Mesenchymal stem cell (in vitro differentiated cells and primary cell): ENCODE measurements around the gene IQSEC2.

Experiments
- DNase-seq: peaks from one replicate; pipeline ENCODE4 v3.0.0-alpha.2; 2013
- H2AFZ ChIP-seq: one replicate; pipeline ENCODE4 v1.6.1; 2013; ENCODE audit warnings: low read depth, mild to moderate bottlenecking, control low read depth, inconsistent platforms, low read length, moderate library complexity
- H2AK5ac ChIP-seq: 2 replicates; pipeline ENCODE4 v1.6.1; 2013; ENCODE audit warnings: low read length, moderate library complexity, mild to moderate bottlenecking, inconsistent platforms; ENCODE audit not compliant: severe bottlenecking
- H2BK120ac ChIP-seq: one replicate; pipeline ENCODE4 v1.6.1; 2013; ENCODE audit warnings: low read depth, mild to moderate bottlenecking, inconsistent platforms, low read length, moderate library complexity
- H2BK12ac ChIP-seq, 2 experiments: one replicate each; pipeline ENCODE4 v1.6.1; 2013; ENCODE audit warnings: inconsistent platforms in 2 of 2, low read length in 2 of 2, mild to moderate bottlenecking in 2 of 2, moderate library complexity in 2 of 2, control low read depth in 1 of 2
- H2BK15ac ChIP-seq: one replicate; pipeline ENCODE4 v1.6.1; 2013; ENCODE audit warnings: mild to moderate bottlenecking, low read depth, inconsistent platforms; ENCODE audit not compliant: poor library complexity, severe bottlenecking
- H2BK5ac ChIP-seq: 2 replicates; pipeline ENCODE4 v1.6.1; 2013; ENCODE audit warnings: low read depth, mild to moderate bottlenecking, low read length, control low read depth, inconsistent platforms; ENCODE audit not compliant: poor library complexity, severe bottlenecking
- H3K14ac ChIP-seq, 2 experiments: one replicate each; pipeline ENCODE4 v1.6.1; 2013; ENCODE audit warnings: inconsistent platforms in 2 of 2, low read length in 2 of 2, control low read depth in 1 of 2, mild to moderate bottlenecking in 1 of 2, moderate library complexity in 1 of 2
- H3K18ac ChIP-seq, 2 experiments: one replicate each; pipeline ENCODE4 v1.6.1; 2013; ENCODE audit warnings: inconsistent platforms in 2 of 2, low read length in 2 of 2, control low read depth in 1 of 2, low read depth in 1 of 2, mild to moderate bottlenecking in 1 of 2
- H3K23ac ChIP-seq, 2 experiments: one replicate each; pipeline ENCODE4 v1.6.1; 2013; ENCODE audit warnings: inconsistent platforms in 2 of 2, low read length in 2 of 2, mild to moderate bottlenecking in 2 of 2, moderate library complexity in 2 of 2, control low read depth in 1 of 2
- H3K27ac ChIP-seq: 2 replicates; pipeline ENCODE4 v1.5.1; 2013; ENCODE audit warnings: mild to moderate bottlenecking, moderate library complexity, low read length, control low read depth, inconsistent platforms; ENCODE audit not compliant: poor library complexity, severe bottlenecking
- H3K27me3 ChIP-seq, 2 experiments: 2 replicates each; pipeline versions ENCODE4 v1.6.1 to v1.7.0; 2013; ENCODE audit warnings: low read length in 2 of 2, mild to moderate bottlenecking in 2 of 2, moderate library complexity in 2 of 2, control low read depth in 1 of 2, inconsistent platforms in 1 of 2; ENCODE audit not compliant: control insufficient read depth in 1 of 2, insufficient read depth in 1 of 2
- H3K36me3 ChIP-seq, 2 experiments: 2 replicates each; pipeline versions ENCODE4 v1.6.1 to v1.7.0; 2013; ENCODE audit warnings: low read length in 2 of 2, control low read depth in 1 of 2, inconsistent platforms in 1 of 2, low read depth in 1 of 2, mild to moderate bottlenecking in 1 of 2; ENCODE audit not compliant: insufficient read depth in 2 of 2, control insufficient read depth in 1 of 2
- H3K4ac ChIP-seq, 2 experiments: one replicate each; pipeline ENCODE4 v1.6.1; 2013; ENCODE audit warnings: inconsistent platforms in 2 of 2, low read length in 2 of 2, mild to moderate bottlenecking in 2 of 2, moderate library complexity in 2 of 2, control low read depth in 1 of 2, low read depth in 1 of 2
- H3K4me1 ChIP-seq: 2 replicates; pipeline ENCODE4 v1.6.1; 2013; ENCODE audit warnings: low read depth, low read length, control low read depth; ENCODE audit not compliant: control insufficient read depth, insufficient read depth
- H3K4me2 ChIP-seq: 2 replicates; pipeline ENCODE4 v1.6.1; 2013; ENCODE audit warnings: low read length, mild to moderate bottlenecking, inconsistent platforms; ENCODE audit not compliant: poor library complexity, severe bottlenecking
- H3K4me3 ChIP-seq, 2 experiments: 2 replicates each; pipeline versions ENCODE4 v1.5.1 to v1.7.0; 2013; ENCODE audit warnings: low read length in 2 of 2, mild to moderate bottlenecking in 2 of 2, control low read depth in 1 of 2, low read depth in 1 of 2; ENCODE audit not compliant: insufficient read depth in 1 of 2
- H3K79me1 ChIP-seq: replicated peaks from 2 replicates; pipeline ENCODE4 v1.6.1; 2013; ENCODE audit warnings: mild to moderate bottlenecking, control low read depth, low read length, inconsistent platforms; ENCODE audit not compliant: poor library complexity, severe bottlenecking
- H3K9ac ChIP-seq: 2 replicates; pipeline ENCODE4 v1.7.0; 2013; ENCODE audit warnings: mild to moderate bottlenecking, low read length, moderate library complexity
- H3K9me3 ChIP-seq: 2 replicates; pipeline ENCODE4 v1.7.0; 2013; ENCODE audit warnings: mild to moderate bottlenecking, low read length; ENCODE audit not compliant: control insufficient read depth
- H4K8ac ChIP-seq: one replicate; pipeline ENCODE4 v1.6.1; 2013; ENCODE audit warnings: inconsistent platforms, mild to moderate bottlenecking, low read length, moderate library complexity
- H4K91ac ChIP-seq: one replicate; pipeline ENCODE4 v1.6.1; 2013; ENCODE audit warnings: mild to moderate bottlenecking, low read length, inconsistent platforms
- WGBS: methylation state at CpG from one replicate; pipeline ENCODE4 v1.1.7; 2013; ENCODE audit warnings: mixed read lengths; 5-methylcytosine and 5-hydroxymethylcytosine counted together

The IQSEC2 gene

GRCh38 chrX:53237056-53237455, 44.3 kb downstream of the IQSEC2 start:
- no peak overlapping the region for H3K4ac ChIP-seq
- H4K91ac ChIP-seq, result no peak overlapping the region
- H3K4me1 ChIP-seq, result peaks cover 3% of the 10 kb centered on the region
- no peak overlapping the region for H3K9ac ChIP-seq
- no peaks in the 10 kb centered on the region for H3K79me1 ChIP-seq
- peaks cover 42 to 73% of the 10 kb centered on the region in 2 experiments for H3K36me3 ChIP-seq
- WGBS, result 90% methylated on average over 10 of the region's 10 CpGs
- H3K9me3 ChIP-seq, result no peaks in the 10 kb centered on the region
- no peak overlapping the region for H2AK5ac ChIP-seq
- DNase-seq, result no peak
- no peak overlapping the region for H3K4me2 ChIP-seq
- no peak overlapping the region for H2BK12ac ChIP-seq
- no peak overlapping the region for H3K14ac ChIP-seq
- H2BK120ac ChIP-seq, result no peak overlapping the region
- no peak overlapping the region for H2BK5ac ChIP-seq
- H2AFZ ChIP-seq, result no peak overlapping the region
- H4K8ac ChIP-seq, result no peak overlapping the region
- no peak overlapping the region for H3K27ac ChIP-seq
- H2BK15ac ChIP-seq, result no peak overlapping the region
- no peak overlapping the region for H3K18ac ChIP-seq
- no peak overlapping the region for H3K23ac ChIP-seq
- no peak overlapping the region for H3K4me3 ChIP-seq
- peaks cover 0 to 40% of the 10 kb centered on the region in 2 experiments for H3K27me3 ChIP-seq

- Histone ChIP-seq H3K9me3 (no peaks in the 10 kb centered on the region), H2AK5ac (no peak overlapping the region), H2AFZ (no peak overlapping the region), H3K4me2 (no peak overlapping the region), H4K91ac (no peak overlapping the region), H3K36me3 (peaks cover 34 to 67% of the 10 kb centered on the region in 2 experiments), H3K4me3 (no peak overlapping the region), H3K27me3 (peaks cover 0 to 43% of the 10 kb centered on the region in 2 experiments), H3K27ac (no peak overlapping the region), H4K8ac (no peak overlapping the region), H3K79me1 (no peaks in the 10 kb centered on the region), H3K9ac (no peak overlapping the region), H3K18ac (no peak overlapping the region), H3K4ac (no peak overlapping the region), H3K14ac (no peak overlapping the region), H3K4me1 (no peaks in the 10 kb centered on the region), H2BK15ac (no peak overlapping the region), H2BK12ac (no peak overlapping the region), H2BK5ac (no peak overlapping the region), H3K23ac (no peak overlapping the region), H2BK120ac (no peak overlapping the region)
- 94% methylated on average over 16 of the region's 20 CpGs for WGBS
- DNase-seq, result no peak
Observed at GRCh38 chrX:53236025-53236679, 45.2 kb downstream of the IQSEC2 start.

- Histone ChIP-seq H3K27ac (no peak overlapping the region), H3K23ac (no peak overlapping the region), H3K4me3 (no peak overlapping the region), H2BK15ac (no peak overlapping the region), H3K14ac (no peak overlapping the region), H4K8ac (no peak overlapping the region), H3K4me1 (no peaks in the 10 kb centered on the region), H2BK120ac (no peak overlapping the region), H3K36me3 (peaks cover 34 to 68% of the 10 kb centered on the region in 2 experiments), H2BK12ac (no peak overlapping the region), H3K9me3 (no peaks in the 10 kb centered on the region), H3K79me1 (no peaks in the 10 kb centered on the region), H3K27me3 (peaks cover 0 to 49% of the 10 kb centered on the region in 2 experiments), H3K4ac (no peak overlapping the region), H2AK5ac (no peak overlapping the region), H3K9ac (no peak overlapping the region), H2BK5ac (no peak overlapping the region), H4K91ac (no peak overlapping the region), H3K18ac (no peak overlapping the region), H2AFZ (no peak overlapping the region), H3K4me2 (no peak overlapping the region)
- WGBS, result 88% methylated on average over 1 of the region's 12 CpGs
- DNase-seq, result no peak
Observed at GRCh38 chrX:53235566-53235965, 45.8 kb downstream of the IQSEC2 start.

- H2BK120ac ChIP-seq, result no peak overlapping the region
- no peaks in the 10 kb centered on the region for H3K79me1 ChIP-seq
- no peak overlapping the region for H2BK12ac ChIP-seq
- H2BK5ac ChIP-seq, result no peak overlapping the region
- no peaks in the 10 kb centered on the region for H3K4me1 ChIP-seq
- H4K8ac ChIP-seq, result no peak overlapping the region
- no peak overlapping the region for H2AK5ac ChIP-seq
- no peaks in the 10 kb centered on the region for H3K9me3 ChIP-seq
- H2AFZ ChIP-seq, result no peak overlapping the region
- H3K14ac ChIP-seq, result no peak overlapping the region
- no peak overlapping the region for H3K4me2 ChIP-seq
- DNase-seq, result no peak
- H3K27me3 ChIP-seq, result peaks cover 0 to 51% of the 10 kb centered on the region in 2 experiments
- no peak overlapping the region for H3K18ac ChIP-seq
- WGBS, result 98% methylated on average over 5 of the region's 9 CpGs
- H3K9ac ChIP-seq, result no peak overlapping the region
- no peak overlapping the region for H3K4me3 ChIP-seq
- no peak overlapping the region for H3K27ac ChIP-seq
- H4K91ac ChIP-seq, result no peak overlapping the region
- H3K23ac ChIP-seq, result no peak overlapping the region
- H3K36me3 ChIP-seq, result peaks cover 23 to 68% of the 10 kb centered on the region in 2 experiments
- no peak overlapping the region for H3K4ac ChIP-seq
- H2BK15ac ChIP-seq, result no peak overlapping the region
Observed at GRCh38 chrX:53234484-53234883, 46.9 kb downstream of the IQSEC2 start.
